Psoas muscle (tissue), 8 donors: ENCODE results near the gene SAA4. TPM values are rescaled to one million over a fixed set of nuclear protein-coding genes. Genes with fewer than 3 reads are reported as not detected.

ENCODE experiments used
- ATAC-seq, 4 donors: fragments of 200-7000 bp; cut with Tn5 transposase; one replicate each; pipeline ENCODE4 v1.9.1; 2020; ENCODE audit warnings: moderate library complexity in 3 of 4, mild to moderate bottlenecking in 2 of 4
- DNase-seq, 2 donors: peaks; one replicate each; pipeline ENCODE4 v3.0.0-alpha.2; 2020
- H3K27ac ChIP-seq: fragments of 200-600 bp; one replicate; pipeline ENCODE4 v1.8.0; 2022
- H3K27me3 ChIP-seq, 3 donors: fragments of 200-600 bp in 1 of 3; one replicate each; pipeline versions ENCODE4 v1.6.1 to v1.8.0; 2013 to 2022; ENCODE audit warnings: low read length in 2 of 3, mild to moderate bottlenecking in 2 of 3, moderate library complexity in 1 of 3; ENCODE audit not compliant: insufficient read depth in 3 of 3
- H3K36me3 ChIP-seq, 2 donors: fragments of 200-600 bp in 1 of 2; one replicate each; pipeline versions ENCODE4 v1.6.1 to v1.8.0; 2013 to 2022; ENCODE audit warnings: low read depth in 1 of 2, mild to moderate bottlenecking in 1 of 2, moderate library complexity in 1 of 2; ENCODE audit not compliant: insufficient read depth in 1 of 2
- H3K4me1 ChIP-seq: fragments of 200-600 bp; one replicate; pipeline ENCODE4 v1.8.0; 2022
- H3K4me3 ChIP-seq: fragments of 200-600 bp; one replicate; pipeline ENCODE4 v1.8.0; 2022; ENCODE audit warnings: mild to moderate bottlenecking
- H3K9me3 ChIP-seq: fragments of 200-600 bp; one replicate; pipeline ENCODE4 v1.8.0; 2022
- WGBS, 3 donors: extraction: QIAGEN DNeasy Blood & Tissue Kit; methylation state at CpG; one replicate each; pipeline versions ENCODE4 v1.1.6 to v1.1.7; 2013; 5-methylcytosine and 5-hydroxymethylcytosine counted together
- intact Hi-C, 2 donors: fragments of 100-400 bp; cut with DNase I; formaldehyde crosslinking; loops; one replicate each; pipeline versions ENCODE4 v1.11.0 to v1.14.2; 2022
- polyA plus RNA-seq, 3 donors: library from polyadenylated mRNA; stranded (reverse); fragments of 200-250 nt; gene quantifications; one replicate each; pipeline ENCODE4 v1.2.3, GENCODE V29; 2013
- total RNA-seq, 4 donors: library from RNA; stranded (reverse); fragmentation: NEBNext Ultra II Directional in 2 of 4; extraction: Animal tissue kit (Norgen Biotek cat#: 25700) in 2 of 4; gene quantifications; one replicate each; pipeline versions ENCODE4 v1.2.1 to v1.2.4, GENCODE V29; 2021 to 2023
- TF ChIP-seq, protein P1 (sequence below): fragments of 200-600 bp; IDR thresholded peaks from one replicate; pipeline ENCODE4 v1.8.0; 2022; ENCODE audit warnings: antibody characterized with exemption
- donor health status: healthy with polysubstance abuse.
- donor health status: DM: no; HTN: no; CAD: no; lungs with moderate emphysema.
- donor health status: Bipolar disorder and iron deficiency.
- donor health status: healthy.
- donor health status: DM: yes; HTN: yes; CAD: no.
- donor health status: DM: no; HTN: no; CAD: no.
- donor health status: DM: no; HTN: no; CAD: no.
- donor health status: DM: yes; HTN: yes; CAD: no.

The SAA4 gene
- total and polyA plus RNA-seq, 7 donors, result 0.05 to 2.9 (median 0.46) TPM; not detected in 4

DNA sequence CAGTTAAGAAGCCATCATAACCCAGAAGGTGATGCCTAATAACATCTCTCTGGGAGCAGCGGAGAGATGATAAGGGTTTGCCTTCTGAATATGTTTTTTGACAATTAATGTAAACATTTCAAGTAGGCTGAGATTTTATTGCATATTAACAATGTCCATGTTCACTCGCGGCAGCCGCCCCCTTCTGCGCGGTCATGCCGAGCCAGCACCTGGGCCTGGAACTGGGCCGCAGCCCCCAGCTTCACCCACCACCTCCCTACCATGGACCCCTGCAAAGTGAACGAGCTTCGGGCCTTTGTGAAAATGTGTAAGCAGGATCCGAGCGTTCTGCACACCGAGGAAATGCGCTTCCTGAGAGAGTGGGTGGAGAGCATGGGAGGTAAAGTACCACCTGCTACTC, 25.1 kb upstream of the SAA4 start:
- WGBS, 3 donors, result 90 to 96% (median 93%) methylated on average over 14 of the region's 14 CpGs
- intact Hi-C loops, result loop anchor here in 1 of 2 donors (10.0 kb wide), 1 partner anchor 717 kb away; the partner anchor contains the start of genes OTOG and USH1C
- DNase-seq, result no peak
- Histone ChIP-seq H3K27me3 (peaks cover 0 to 5% (median 0%) of the 10 kb centered on the region in 3 donors), H3K9me3 (no peaks in the 10 kb centered on the region), H3K4me1 (no peaks in the 10 kb centered on the region), H3K27ac (no peak overlapping the region), H3K36me3 (no peaks in the 10 kb centered on the region), H3K4me3 (no peak overlapping the region)
- TF ChIP-seq, protein P1, sequence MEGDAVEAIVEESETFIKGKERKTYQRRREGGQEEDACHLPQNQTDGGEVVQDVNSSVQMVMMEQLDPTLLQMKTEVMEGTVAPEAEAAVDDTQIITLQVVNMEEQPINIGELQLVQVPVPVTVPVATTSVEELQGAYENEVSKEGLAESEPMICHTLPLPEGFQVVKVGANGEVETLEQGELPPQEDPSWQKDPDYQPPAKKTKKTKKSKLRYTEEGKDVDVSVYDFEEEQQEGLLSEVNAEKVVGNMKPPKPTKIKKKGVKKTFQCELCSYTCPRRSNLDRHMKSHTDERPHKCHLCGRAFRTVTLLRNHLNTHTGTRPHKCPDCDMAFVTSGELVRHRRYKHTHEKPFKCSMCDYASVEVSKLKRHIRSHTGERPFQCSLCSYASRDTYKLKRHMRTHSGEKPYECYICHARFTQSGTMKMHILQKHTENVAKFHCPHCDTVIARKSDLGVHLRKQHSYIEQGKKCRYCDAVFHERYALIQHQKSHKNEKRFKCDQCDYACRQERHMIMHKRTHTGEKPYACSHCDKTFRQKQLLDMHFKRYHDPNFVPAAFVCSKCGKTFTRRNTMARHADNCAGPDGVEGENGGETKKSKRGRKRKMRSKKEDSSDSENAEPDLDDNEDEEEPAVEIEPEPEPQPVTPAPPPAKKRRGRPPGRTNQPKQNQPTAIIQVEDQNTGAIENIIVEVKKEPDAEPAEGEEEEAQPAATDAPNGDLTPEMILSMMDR, result no peak
- no peak for ATAC-seq

- H3K4me3 ChIP-seq, result no peak overlapping the region
- ATAC-seq, result peak in 1 of 4 donors; percentile 71
- H3K27me3 ChIP-seq, result peaks cover 0 to 5% (median under 1%) of the 10 kb centered on the region in 3 donors
- H3K36me3 ChIP-seq, result no peaks in the 10 kb centered on the region
- no peak overlapping the region for H3K27ac ChIP-seq
- H3K9me3 ChIP-seq, result no peaks in the 10 kb centered on the region
- no peak for DNase-seq
- TF ChIP-seq, protein P1, result no peak
- no peaks in the 10 kb centered on the region for H3K4me1 ChIP-seq
- intact Hi-C loops, result no loop called here
These were observed 22.7 kb upstream of the SAA4 start for GRCh38 chr11:18259259-18259658.

- no peak for ATAC-seq
- no peak for DNase-seq
- TF ChIP-seq, protein P1, result no peak
- WGBS, 3 donors, result 30 to 50% (median 32%) methylated on average over 2 of the region's 2 CpGs
- Histone ChIP-seq H3K4me3 (no peak overlapping the region), H3K27ac (no peak overlapping the region), H3K27me3 (peaks cover 0 to 2% (median 0%) of the 10 kb centered on the region in 3 donors), H3K9me3 (no peaks in the 10 kb centered on the region), H3K36me3 (no peaks in the 10 kb centered on the region), H3K4me1 (no peaks in the 10 kb centered on the region)
- intact Hi-C loops, result no loop called here
These were observed 18.3 kb upstream of the SAA4 start for GRCh38 chr11:18254781-18255361.

GRCh38 chr11:18253778-18254338, 17.3 kb upstream of the SAA4 start:
- 77 to 86% (median 84%) methylated on average over 11 of the region's 11 CpGs for WGBS, 3 donors
- intact Hi-C loops, result no loop called here
- no peak overlapping the region for H3K27ac ChIP-seq
- no peak overlapping the region for H3K4me3 ChIP-seq
- DNase-seq (no peak), ATAC-seq (no peak)
- TF ChIP-seq, protein P1, result no peak
- H3K27me3 ChIP-seq, result peaks cover 0 to 2% (median 0%) of the 10 kb centered on the region in 3 donors
- H3K9me3 ChIP-seq, result no peaks in the 10 kb centered on the region
- H3K36me3 ChIP-seq, result no peaks in the 10 kb centered on the region
- H3K4me1 ChIP-seq, result no peaks in the 10 kb centered on the region

DNA sequence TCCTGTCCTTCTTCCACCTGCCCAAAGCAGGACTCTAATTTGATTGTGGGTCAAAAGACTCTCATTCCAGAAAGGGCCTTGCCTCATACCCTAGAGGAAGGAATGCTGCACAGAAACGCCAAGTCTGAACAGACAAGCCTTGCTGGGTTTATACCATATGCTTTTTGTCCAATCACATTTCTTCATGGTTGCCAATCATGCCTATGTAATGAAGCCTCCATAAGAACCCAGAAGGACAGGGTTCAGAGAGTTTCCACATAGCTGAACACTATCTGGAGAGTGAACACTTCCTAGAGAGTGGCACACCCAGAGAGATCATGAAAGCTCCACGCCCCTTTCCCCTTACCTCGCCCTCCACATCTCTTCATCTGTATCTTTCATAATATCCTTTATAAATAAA, 16.6 kb upstream of the SAA4 start:
- no peak for DNase-seq
- intact Hi-C loops, result no loop called here
- 79 to 82% (median 79%) methylated on average over 3 of the region's 3 CpGs for WGBS, 3 donors

More for the DNA sequence above, 16.6 kb upstream of the SAA4 start:
- no peak overlapping the region for H3K27ac ChIP-seq
- no peak for ATAC-seq
- no peak overlapping the region for H3K4me3 ChIP-seq
- no peaks in the 10 kb centered on the region for H3K36me3 ChIP-seq
- no peaks in the 10 kb centered on the region for H3K9me3 ChIP-seq
- TF ChIP-seq, protein P1, result no peak
- peaks cover 0 to 2% (median 0%) of the 10 kb centered on the region in 3 donors for H3K27me3 ChIP-seq
- H3K4me1 ChIP-seq, result no peaks in the 10 kb centered on the region
